Fibroblast of skin of left quadriceps (primary cell): ENCODE data around the gene LIN28A.

Experiments
- DNase-seq, 2 experiments: peaks; one replicate each; pipeline ENCODE4 v3.0.0-alpha.2; 2013; ENCODE audit warnings: low read depth in 2 of 2

The LIN28A gene

DNA sequence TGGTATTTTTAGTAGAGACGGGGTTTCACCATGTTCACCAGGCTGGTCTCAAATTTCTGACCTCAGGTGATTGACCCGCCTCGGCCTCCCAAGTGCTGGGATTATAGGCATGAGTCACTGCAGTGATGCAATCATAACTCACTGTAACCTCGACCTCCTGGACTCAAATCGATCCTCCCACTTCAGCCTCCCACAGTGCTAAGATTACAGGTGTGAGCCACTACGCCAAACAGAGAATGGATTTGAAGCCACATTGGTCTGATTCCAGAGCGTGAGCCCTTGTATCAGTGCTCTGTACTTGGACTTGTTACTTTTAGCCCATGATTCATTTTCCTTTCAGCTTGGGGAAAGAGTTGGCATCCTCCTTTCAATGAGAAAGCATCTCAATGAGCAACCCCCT lies 23.2 kb upstream of the LIN28A start:
- DNase-seq: no peak

- DNase-seq: no peak
These were observed 21.7 kb upstream of the LIN28A start for GRCh38 chr1:26388791-26389445.

DNA sequence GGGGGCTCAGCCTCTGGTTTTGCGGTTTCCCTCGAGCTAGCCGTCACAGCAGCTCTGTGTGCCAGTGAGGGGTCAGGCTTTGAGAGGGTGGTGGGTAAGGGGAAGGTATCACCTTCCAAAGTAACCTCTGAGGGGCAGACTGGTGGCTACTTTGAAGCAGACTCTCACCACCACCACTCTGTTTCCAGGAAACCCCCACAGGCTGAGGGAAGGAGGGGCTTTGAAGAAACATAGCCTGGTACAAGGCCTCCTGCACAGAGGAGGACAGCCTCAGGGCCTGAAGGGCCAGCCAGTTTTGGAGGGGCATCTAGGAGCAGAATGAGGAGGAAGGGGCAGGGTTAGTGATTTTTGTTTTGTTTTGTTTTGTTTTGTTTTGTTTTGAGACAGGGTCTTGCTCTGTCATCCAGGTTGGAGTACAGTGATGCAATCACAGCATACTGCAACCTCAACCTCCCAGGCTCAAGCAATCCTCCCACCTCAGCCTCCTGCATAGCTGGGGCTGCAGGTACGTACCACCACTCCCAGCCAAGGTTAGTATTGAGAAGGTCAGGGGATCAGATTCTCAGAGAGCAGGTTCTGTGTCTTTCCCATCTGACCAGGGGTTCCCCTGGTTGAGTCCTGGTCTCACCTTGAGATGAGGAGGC lies 20.9 kb upstream of the LIN28A start:
- no peak for DNase-seq

GRCh38 chr1:26391450-26391849 lies 19.2 kb upstream of the LIN28A start:
- no peak for DNase-seq

DNA sequence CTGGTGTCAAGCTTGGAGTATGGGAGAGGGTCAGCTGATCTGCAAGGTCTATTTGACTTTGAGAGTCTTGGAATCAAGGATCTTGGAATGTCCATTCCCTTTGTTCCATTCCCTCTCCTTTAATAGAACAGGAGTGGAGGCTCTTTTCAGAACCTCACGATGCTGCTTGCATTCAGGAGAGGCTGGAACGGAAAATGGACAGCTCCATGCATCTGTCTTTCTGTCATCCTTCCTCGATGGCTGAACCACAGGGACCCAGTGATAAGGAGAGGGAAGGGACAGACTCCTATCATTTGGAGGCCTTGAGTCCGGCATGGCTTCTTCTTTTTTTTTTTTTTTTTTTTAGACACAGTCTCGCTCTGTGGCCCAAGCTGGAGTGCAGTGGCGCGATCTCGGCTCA lies 14.9 kb upstream of the LIN28A start:
- no peak for DNase-seq

GRCh38 chr1:26399034-26399433 lies 11.6 kb upstream of the LIN28A start:
- DNase-seq: no peak

DNA sequence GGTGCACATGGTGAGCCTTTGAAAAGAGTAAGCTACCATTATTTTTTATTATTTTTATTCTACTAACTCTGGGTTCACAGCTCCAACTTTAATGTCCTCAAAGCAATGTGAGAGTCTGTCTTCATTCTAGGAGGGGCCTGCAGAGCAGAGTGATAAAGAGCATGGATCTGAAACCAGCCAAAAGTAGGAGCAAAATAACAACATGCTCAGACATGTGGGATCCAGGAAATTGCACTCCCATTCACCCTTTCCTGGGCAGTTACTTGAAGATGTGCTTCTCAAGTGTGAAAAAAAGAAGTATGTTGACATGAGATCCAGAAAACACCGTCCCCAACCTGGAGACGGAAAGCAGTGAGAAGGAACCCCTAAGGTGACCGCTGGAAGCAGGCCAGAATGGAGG lies 8.7 kb upstream of the LIN28A start:
- no peak for DNase-seq

GRCh38 chr1:26403656-26404055 lies 7.0 kb upstream of the LIN28A start:
- DNase-seq: no peak

DNA sequence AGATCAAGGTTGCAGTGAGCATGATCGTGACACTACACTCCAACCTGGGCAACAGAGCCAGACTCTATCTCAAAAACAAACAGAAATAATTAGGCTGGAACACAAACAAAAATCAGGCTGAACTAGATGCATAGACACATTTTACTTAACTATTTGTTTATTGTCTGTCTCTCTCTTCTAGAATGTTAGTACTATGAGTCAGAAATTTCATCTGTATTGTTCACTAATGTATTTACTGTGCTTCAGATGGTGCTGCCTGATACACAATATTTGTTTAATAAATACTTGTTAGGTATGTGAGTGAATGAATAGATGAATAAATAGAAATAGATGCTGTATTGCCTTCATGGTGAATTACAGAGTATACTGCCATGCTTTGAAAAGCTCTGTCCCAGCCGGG lies 6.0 kb upstream of the LIN28A start:
- DNase-seq: no peak

DNA sequence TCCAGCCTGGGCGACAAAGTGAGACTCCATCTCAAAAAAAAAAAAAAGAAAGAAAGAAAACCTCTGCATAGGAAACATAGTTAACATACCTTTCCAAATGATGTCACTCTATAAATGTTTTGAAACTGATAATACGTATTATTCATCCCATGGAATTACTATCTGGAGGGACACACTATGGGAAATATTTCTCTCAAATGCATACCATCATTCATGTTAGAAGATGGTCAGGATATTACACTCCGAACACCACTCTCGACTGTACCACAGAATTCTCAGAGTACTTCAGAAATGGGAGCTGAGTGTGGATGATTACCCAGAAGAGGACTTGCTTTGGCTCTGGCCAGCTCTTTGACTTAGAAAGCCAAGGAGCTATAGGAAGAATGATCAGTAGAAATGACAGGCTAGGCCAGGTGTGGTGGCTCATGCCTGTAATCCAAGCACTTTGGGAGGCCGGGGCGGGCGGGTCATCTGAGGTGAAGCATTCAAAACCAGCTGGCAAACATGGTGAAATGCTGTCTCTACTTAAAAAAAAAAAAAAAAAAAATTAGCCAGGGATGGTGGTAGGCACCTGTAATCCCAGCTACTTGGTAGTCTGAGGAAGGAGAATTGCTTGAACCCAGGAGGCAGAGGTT lies 5.2 kb upstream of the LIN28A start:
- peak in 1 of 2 experiments; percentile 23 for DNase-seq

- peak; percentile 39 to 49 for DNase-seq
These were observed 2.0 kb upstream of the LIN28A start for GRCh38 chr1:26408604-26409003.

DNA sequence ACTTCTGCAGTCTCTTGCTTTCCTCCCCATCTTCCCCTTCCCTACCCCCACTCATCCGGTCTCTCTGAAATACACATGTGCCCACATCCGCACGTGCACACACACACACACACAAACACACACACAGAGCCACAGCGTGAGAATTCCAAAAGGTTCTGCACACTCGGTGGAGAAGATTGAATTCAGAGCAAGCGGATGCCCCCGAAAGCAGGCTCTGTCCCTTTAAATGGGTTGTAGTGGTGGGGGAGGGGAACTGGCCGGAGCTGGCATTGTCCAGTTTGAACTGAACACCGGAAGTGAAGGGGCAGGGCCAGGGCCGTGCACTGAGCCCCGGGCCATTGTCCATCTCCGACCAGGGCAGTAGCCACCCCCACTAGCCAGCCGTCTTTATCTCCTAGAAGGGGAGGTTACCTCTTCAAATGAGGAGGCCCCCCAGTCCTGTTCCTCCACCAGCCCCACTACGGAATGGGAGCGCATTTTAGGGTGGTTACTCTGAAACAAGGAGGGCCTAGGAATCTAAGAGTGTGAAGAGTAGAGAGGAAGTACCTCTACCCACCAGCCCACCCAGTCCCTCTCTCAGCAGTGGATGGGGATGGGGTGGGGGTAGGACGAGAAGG lies 1.3 kb upstream of the LIN28A start:
- DNase-seq: no peak

DNA sequence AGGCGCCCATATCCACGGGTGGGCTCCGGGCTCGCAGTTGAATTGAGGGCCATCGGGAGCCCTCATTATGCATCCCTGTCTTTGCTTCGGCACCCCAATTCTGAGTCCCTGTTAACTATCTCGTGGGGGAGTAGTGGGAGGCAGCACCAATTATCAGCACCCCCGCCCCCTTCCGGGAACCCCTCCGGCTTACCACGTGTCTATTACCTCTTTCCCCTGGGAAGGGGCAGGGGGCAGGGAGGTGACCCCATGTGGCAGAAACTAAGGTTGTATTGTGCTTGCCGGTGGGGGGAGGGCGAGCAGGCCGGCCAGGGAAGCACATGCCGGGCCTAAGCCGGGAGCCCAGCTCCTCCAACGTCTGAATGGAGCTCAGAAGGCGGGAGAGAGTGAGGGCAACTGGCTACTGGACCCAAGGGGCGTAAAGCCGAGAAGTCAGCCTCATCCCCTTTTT lies 1.0 kb downstream of the LIN28A start:
- DNase-seq: no peak

DNA sequence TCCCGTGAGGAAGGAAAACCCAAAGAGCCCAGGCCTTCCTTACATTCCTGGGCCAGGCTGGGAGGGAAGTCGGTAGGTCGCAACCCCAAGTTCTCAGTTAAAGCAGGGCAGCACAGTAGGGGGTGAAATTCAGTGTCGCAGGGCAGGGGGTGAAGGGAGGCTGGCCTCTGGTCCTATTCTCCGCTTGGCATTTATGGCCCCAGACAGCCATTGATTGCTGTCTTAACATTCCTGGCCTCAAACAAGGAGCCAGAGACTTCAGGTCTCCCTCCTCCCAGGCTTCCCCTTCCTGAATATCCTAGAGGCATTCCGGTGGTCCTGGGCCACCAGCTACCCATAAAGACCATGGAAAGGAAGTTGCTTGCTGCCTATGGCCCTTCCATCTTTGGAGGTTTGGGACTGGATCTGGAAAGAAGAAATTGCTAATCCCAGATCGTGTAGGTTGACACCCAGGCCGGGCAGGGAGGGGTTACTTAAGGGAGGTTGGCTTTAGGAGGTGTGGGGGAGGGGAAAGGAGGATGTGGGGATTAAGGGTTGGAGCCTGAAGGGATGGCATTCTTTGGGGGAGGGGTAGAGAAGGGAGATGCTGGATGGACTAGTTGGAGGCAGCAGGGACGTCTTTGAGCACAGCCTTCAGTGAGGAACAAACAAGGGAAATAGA lies 1.7 kb downstream of the LIN28A start:
- DNase-seq: no peak

GRCh38 chr1:26413031-26413430 lies 2.4 kb downstream of the LIN28A start:
- DNase-seq: no peak

DNA sequence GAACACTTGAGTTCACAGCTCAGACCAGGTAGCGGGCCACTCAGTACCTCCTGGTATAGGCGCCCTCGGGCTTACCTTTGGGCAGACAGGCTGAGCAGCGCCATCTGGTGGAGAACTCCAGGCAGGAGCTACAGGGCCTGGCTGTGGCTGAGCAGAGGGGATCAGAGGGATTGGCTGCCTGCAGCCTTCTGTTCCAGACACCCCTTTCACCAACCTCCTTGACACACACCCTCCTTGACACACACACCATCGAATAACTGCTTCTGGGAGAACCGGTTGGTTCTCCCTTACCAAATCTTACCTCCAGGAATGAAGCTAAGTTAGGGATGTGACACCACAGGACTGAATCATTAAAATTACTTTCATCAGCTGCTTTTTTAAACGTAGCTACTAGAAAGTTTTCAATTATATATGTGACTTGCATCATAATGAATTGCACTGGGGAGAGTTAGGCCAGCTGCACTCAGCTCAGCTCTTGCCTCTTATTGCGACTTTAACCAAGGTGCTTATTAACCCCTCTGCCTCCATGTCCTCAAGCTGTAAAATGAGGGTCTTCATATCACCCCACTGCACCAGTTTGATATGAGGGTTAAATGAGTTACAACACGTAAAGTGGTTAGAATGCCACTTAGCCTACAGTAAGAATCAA lies 6.6 kb downstream of the LIN28A start:
- peak; percentile 24 for DNase-seq

GRCh38 chr1:26418865-26419349 lies 8.3 kb downstream of the LIN28A start:
- DNase-seq: no peak

GRCh38 chr1:26419494-26419893 lies 8.9 kb downstream of the LIN28A start:
- no peak for DNase-seq

DNA sequence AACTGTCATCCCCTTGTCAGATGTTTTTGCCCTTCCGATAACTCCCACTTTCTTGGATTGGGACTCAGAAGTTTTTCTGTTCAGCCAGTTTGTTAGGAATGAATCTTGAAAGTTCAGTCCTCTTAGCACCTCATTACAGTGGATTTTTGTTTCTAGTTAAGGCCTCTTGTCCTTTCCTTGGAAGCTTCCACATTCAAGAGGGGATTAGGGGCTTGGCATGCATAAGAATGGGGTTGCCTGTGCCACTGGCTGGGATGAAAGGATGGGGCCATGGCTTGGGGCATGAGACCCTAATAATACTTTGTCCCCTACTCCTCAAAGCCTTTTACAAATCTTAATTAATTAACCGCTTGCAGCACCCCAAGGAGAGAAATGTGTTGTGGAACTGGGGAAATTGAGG lies 19.1 kb downstream of the LIN28A start:
- no peak for DNase-seq

DNA sequence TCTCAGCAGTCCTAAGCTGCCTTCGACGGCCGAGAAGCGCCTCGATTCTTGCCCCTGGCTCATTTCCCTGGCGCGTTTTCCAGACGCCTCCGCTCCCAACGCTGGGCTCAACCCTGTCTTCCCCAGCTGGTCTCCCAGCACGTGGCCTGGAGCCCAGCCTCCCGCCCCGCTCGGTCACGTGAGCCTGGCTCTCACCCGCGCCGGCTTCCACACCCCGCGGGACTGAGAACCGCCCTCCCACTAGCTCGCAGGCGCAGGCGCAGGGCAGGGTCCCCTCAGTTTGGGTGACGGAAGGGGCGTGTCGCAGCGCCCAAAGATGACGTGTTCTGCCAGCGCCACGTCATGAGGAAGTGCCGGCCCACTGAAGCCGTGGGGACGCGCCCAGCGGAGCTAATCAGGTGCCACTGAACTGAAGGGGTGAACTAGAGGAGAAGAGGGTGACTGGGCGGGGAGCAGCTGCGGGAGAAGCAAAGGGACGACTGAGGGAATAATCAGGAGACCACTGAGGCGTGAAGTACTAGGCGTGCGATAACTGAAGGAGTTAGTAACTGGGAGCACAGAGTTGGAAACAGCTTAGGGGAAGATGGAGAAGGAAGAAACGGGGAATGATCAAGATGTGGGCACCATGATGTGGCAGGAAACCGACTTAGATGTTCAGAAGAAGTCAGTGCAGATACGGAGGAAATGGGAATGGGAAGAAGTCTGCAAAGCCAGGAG lies 21.5 kb downstream of the LIN28A start, which contains the start of gene DHDDS:
Gene DHDDS (plus strand): TSS at position 343 of the 717 bp plus-strand sequence. CDS start 625 bp downstream, outside the sequence.
- DNase-seq: peak; percentile 96

GRCh38 chr1:26432793-26433192 lies 22.2 kb downstream of the LIN28A start:
- DNase-seq: no peak
